Tibial artery (tissue), 4 donors: ENCODE data around the gene BRD3OS.

Source experiments
- DNase-seq, 2 donors: peaks; one replicate each; pipeline ENCODE4 v3.0.0-alpha.2; 2019
- H3K27ac ChIP-seq, 2 donors: fragments of 200-600 bp; sonication (generic) in 1 of 2; 1 replicate in 1 of 2; 2 replicates in 1 of 2; pipeline ENCODE4 v1.5.1; 2018 to 2019; ENCODE audit warnings: mild to moderate bottlenecking in 1 of 2
- H3K27me3 ChIP-seq, 2 donors: fragments of 200-600 bp; sonication (generic) in 1 of 2; one replicate each; pipeline versions ENCODE4 v1.5.1 to v1.6.0; 2016 to 2019
- H3K36me3 ChIP-seq, 3 donors: fragments of 200-600 bp; sonication (generic) in 2 of 3; one replicate each; pipeline ENCODE4 v1.5.1; 2016 to 2019; ENCODE audit warnings: mild to moderate bottlenecking in 2 of 3
- H3K4me1 ChIP-seq, 4 donors: fragments of 200-600 bp; sonication (generic) in 2 of 4; 1 replicate in 3 of 4; 2 replicates in 1 of 4; pipeline ENCODE4 v1.5.1; 2016 to 2019
- H3K4me3 ChIP-seq, 2 donors: fragments of 200-600 bp; sonication (generic) in 1 of 2; 1 replicate in 1 of 2; 2 replicates in 1 of 2; pipeline ENCODE4 v1.5.1; 2018 to 2019; ENCODE audit warnings: mild to moderate bottlenecking in 2 of 2
- H3K9me3 ChIP-seq, 3 donors: fragments of 200-600 bp; sonication (generic) in 1 of 3; one replicate each; pipeline ENCODE4 v1.5.1; 2016 to 2019
- intact Hi-C: fragments of 100-400 bp; cut with DNase I; formaldehyde crosslinking; loops from one replicate; pipeline ENCODE4 v1.15.0; 2023; ENCODE audit warnings: low total_unique reads
- TF ChIP-seq, protein P1 (sequence below), 2 experiments: fragments of 200-600 bp in 1 of 2; fragments of 450-650 bp in 1 of 2; IDR thresholded peaks; one replicate each; pipeline ENCODE4 v1.5.1; 2017 to 2019; ENCODE audit warnings: antibody characterized with exemption in 2 of 2, mild to moderate bottlenecking in 1 of 2, moderate library complexity in 1 of 2

Gene BRD3OS

DNA sequence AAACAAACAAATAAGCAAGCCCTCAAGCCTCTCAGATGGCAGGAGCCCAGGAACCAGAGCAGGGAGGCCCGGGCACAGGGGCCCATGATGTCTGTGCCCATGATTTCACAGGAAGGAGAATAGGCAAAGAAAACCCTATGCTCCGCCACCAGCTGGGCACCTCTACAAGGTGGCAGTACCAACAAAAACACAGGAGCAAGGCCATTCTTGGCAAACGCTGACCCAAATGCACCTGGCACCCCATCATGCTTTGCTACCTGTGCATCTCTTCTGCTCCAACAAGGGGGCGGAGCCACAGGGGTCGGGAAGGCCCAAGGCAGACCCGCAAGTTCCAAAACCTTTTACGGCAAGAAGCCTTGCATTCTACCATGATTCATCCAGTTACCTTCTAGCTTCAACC is 39.4 kb downstream of the BRD3OS start:
- no peaks in the 10 kb centered on the region for H3K36me3 ChIP-seq
- H3K4me3 ChIP-seq, result no peak overlapping the region
- intact Hi-C loops, result loop anchor here (5.0 kb wide), 3 partner anchors 37 to 98 kb away; partner anchors contain the start of genes BRD3OS, RNU6ATAC and WDR5
- TF ChIP-seq, protein P1, sequence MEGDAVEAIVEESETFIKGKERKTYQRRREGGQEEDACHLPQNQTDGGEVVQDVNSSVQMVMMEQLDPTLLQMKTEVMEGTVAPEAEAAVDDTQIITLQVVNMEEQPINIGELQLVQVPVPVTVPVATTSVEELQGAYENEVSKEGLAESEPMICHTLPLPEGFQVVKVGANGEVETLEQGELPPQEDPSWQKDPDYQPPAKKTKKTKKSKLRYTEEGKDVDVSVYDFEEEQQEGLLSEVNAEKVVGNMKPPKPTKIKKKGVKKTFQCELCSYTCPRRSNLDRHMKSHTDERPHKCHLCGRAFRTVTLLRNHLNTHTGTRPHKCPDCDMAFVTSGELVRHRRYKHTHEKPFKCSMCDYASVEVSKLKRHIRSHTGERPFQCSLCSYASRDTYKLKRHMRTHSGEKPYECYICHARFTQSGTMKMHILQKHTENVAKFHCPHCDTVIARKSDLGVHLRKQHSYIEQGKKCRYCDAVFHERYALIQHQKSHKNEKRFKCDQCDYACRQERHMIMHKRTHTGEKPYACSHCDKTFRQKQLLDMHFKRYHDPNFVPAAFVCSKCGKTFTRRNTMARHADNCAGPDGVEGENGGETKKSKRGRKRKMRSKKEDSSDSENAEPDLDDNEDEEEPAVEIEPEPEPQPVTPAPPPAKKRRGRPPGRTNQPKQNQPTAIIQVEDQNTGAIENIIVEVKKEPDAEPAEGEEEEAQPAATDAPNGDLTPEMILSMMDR (IDR thresholded peaks at IDR 0.05), result no peak
- no peak overlapping the region for H3K27ac ChIP-seq
- peak; percentile 10 to 58 for DNase-seq
- H3K9me3 ChIP-seq, result no peaks in the 10 kb centered on the region
- H3K4me1 ChIP-seq, result peaks cover 0 to 69% (median 53%) of the 10 kb centered on the region in 4 donors
- peaks cover 0 to 6% of the 10 kb centered on the region in 2 donors for H3K27me3 ChIP-seq

DNA sequence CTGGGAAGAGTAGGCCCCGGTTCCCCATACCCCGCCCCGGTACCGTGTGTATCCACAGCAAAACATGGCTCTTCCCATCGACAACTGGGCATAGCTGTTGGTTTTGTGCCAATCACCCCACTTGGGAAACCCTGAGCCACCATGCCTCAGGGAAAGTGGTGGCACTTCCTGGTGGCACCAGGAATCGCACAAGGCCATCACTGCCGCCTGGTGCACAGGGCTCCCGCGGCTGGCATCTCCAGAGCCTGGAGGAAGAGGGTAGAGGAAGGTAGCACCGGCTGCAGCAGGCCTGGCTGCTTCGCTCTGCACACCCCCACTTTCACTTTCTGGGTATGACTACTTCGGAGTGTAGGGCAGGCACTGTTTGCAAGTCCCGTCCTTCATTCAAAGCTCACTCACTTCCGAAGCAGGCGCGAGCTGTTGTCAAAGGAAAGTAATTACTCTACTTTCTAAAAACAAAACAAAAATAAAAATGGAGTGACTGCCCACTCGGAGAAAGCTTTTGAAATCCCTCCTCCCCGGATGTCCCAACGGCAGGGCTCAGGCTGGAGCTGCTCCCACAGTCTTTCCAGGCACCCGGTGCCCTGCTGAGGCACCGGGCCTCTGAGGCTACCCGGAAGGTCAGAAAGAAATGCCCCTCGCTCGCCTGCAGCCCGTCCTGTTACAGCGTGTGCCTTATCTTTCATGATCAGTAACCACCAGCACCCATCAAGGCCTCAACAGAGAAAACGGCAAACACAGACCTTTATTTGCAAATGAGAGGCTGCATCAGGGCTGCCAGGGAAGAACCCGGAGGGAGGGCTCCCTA is 40.5 kb downstream of the BRD3OS start:
- Histone ChIP-seq H3K4me3 (peak overlapping the region; percentile 88 to 95), H3K36me3 (no peaks in the 10 kb centered on the region), H3K27ac (peak overlapping the region; percentile 65 to 72), H3K27me3 (peaks cover 0 to 15% of the 10 kb centered on the region in 2 donors), H3K4me1 (peaks cover 0 to 62% (median 49%) of the 10 kb centered on the region in 4 donors), H3K9me3 (no peaks in the 10 kb centered on the region)
- intact Hi-C loops, result loop anchor here (5.0 kb wide), 3 partner anchors 39 to 96 kb away; partner anchors contain the start of genes BRD3OS, RNU6ATAC and WDR5
- TF ChIP-seq, protein P1 (IDR thresholded peaks at IDR 0.05), result no peak
- peak; percentile 22 to 65 for DNase-seq

DNA sequence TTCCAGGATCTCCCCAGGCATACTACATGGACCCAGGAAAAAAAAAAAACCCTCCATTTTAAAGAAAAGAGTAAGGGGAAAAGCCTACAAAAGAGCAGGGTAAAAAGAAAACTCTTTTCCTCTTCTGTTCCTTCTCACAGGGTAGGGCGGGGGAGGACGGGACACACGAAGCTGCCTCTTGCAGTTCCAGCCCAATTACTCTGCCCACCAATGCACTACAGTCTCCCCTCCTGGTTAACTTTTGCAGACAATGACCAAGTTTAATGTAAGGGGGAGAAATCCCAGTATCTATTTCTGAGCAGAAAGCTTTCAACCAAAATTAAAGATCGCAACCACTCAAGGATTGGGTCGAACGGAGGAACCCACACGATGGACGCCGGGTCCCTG is 41.2 kb downstream of the BRD3OS start:
- intact Hi-C loops, result loop anchor here (5.0 kb wide), 3 partner anchors 39 to 96 kb away; partner anchors contain the start of genes BRD3OS, RNU6ATAC and WDR5
- TF ChIP-seq, protein P1 (IDR thresholded peaks at IDR 0.05), result no peak
- peak overlapping the region; percentile 65 to 72 for H3K27ac ChIP-seq
- H3K9me3 ChIP-seq, result no peaks in the 10 kb centered on the region
- H3K27me3 ChIP-seq, result peaks cover 0 to 20% of the 10 kb centered on the region in 2 donors
- no peaks in the 10 kb centered on the region for H3K36me3 ChIP-seq
- DNase-seq, result peak in 1 of 2 donors; percentile 47
- peak overlapping the region; percentile 88 to 95 for H3K4me3 ChIP-seq
- H3K4me1 ChIP-seq, result peaks cover 0 to 55% (median 43%) of the 10 kb centered on the region in 4 donors

DNA sequence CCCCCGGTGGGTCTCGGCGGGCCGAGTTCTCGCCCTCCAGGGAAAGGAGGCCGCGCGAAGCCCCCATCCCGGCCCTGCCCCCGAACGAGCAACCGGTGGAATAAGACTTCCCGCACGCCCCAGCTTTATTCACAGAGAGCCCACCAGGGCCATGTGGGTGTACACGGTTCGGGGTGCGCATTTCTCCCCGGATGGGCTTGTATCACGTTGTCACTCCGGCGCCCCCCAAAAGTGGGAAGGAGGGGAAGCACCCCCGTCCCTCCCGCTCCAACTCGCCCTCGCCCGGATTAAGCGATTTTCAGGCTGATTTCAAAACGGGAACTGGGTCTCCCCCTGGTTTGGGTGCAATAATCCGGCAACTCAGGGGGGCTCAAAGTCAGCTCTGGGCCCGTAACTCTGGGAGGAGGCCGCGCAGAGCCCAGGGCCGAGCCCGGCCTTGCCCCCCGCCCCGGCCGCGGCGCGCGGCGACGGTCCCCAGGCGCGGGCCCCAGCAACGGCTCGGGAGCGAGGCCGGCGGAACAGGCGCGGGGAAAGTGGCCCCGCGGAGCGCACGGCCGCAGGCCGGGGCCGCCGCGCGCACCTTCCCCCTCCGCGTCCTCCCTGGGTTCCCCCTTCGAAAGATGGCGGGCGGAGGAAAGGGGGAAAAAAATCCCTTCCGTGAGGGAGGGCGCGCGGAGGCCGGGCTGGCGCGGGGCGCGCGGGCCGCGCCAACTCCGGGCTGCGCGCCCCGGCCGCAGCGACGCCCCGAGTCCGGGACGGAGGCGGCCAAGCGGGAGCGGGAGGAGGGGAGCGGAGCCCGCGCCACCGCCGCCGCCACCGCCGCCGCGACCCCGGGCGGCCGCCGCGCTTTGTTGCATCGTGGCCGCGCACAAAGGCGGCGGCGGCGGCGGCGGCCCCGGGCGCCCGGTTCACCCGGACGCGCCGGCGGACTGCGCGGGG is 41.9 kb downstream of the BRD3OS start:
- TF ChIP-seq, protein P1 (IDR thresholded peaks at IDR 0.05), result no peak
- H3K4me3 ChIP-seq, result peak overlapping the region; percentile 88 to 95
- H3K9me3 ChIP-seq, result no peaks in the 10 kb centered on the region
- peak in 1 of 2 donors; percentile 66 for DNase-seq
- peaks cover 0 to 23% of the 10 kb centered on the region in 2 donors for H3K27me3 ChIP-seq
- intact Hi-C loops, result loop anchor here (5.0 kb wide), 3 partner anchors 40 to 95 kb away; partner anchors contain the start of genes BRD3OS, RNU6ATAC and WDR5
- H3K36me3 ChIP-seq, result no peaks in the 10 kb centered on the region
- peaks cover 0 to 48% (median 36%) of the 10 kb centered on the region in 4 donors for H3K4me1 ChIP-seq
- H3K27ac ChIP-seq, result peak overlapping the region; percentile 65 to 72
